Hematopoietic multipotent progenitor cell treated with erythropoietin and hydrocortisone succinate and interleukin-3 and kit ligand, for 4 days (in vitro differentiated cells): ENCODE data around the gene IL26.
"Not testable (repeated sequence)": the region's sequence is repeated elsewhere in the genome, so short reads cannot be mapped to it uniquely, and the experiment has no call there.

Source experiments
- DNase-seq: peaks from one replicate; pipeline ENCODE4 v3.0.0-alpha.2; 2015

The IL26 gene

GRCh38 chr12:68190301-68190700 lies 35.3 kb downstream of the IL26 start:
- DNase-seq: no peak

DNA sequence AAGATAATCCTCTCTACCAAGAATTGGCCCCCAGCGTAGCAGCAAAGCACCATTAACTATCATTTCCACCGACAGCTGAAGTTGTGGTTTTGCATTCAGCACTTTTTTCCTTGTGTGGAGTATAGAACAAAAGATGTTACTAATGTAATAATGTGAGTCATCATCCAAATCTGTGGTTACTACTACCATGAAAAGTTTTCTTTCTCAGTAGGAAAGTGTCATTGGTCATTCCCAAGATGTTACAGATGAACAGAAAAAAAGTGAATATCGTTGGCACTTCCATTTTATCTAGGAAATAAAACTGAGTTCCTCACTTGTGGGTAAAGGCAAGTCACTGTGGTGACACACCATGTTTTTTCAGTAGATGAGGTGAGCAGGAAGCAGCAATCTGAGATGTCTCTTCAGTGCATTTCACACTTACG lies 35.8 kb downstream of the IL26 start:
- peak; percentile 36 for DNase-seq

- DNase-seq: no peak
These were observed 40.0 kb downstream of the IL26 start for GRCh38 chr12:68185598-68185997.

DNA sequence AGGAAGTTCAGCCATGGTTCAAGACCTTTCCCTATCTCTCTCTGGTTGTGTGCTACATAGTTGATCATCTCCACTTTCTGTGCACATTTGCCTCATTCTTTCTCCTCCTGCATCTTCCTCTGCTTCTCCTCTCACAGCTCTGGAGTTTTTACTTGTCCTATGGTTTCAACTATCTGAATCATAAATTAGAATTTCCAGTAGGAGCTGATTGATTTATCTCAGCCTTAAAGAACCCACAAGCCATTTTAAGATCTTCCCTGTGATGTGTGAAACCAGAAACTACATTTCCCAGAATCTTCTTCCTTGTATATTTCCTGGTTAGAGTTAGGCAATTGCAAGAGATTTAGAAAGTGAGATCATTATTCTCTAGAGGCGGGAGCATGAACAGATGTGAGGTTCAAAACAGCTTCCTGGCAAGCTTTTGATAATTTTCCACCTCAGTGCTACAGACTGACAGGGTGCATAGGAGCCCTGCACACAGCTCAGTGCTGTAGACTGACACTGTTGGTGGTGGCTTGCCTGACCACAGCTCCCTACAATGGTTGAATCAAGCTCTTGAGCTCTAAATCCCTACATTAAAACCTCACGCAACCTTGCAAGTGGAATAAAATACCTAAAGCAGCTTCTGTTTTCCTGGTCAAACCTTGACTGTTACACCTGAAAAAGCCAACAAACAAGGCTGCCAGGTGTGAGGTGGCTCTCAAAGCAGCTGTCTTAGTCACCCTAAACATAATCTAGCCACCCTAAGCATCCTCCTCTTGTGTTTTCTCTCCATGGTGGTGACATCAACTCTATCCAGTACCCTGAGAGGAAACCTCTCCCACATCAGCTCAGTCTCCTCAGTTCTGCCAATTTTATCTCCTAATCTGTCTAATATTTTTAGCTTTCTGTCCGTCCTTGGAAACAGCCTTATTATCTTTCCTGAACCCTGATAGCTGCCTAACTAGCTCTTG lies 44.5 kb downstream of the IL26 start:
- peak; percentile 13 for DNase-seq

- no peak for DNase-seq
These were observed 46.7 kb downstream of the IL26 start for GRCh38 chr12:68178774-68179439.

DNA sequence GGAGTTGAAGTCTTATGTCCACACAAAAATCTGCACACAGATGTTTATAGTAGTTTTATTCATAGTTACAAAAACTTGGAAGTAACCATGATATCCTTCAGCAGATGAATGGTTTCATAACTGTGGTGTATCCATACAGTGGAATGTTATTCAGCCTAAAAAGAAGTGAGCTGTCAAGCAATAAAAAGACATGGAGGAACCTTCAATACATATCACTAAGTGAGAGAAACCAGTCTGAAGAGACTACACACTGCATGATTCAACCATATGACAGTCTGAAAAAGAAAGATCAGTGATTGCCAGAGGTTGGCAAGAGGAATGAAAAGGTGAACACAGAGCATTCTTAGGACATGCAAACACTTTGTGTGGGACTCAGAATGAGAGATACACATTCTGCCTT lies 47.4 kb downstream of the IL26 start:
- no peak for DNase-seq

DNA sequence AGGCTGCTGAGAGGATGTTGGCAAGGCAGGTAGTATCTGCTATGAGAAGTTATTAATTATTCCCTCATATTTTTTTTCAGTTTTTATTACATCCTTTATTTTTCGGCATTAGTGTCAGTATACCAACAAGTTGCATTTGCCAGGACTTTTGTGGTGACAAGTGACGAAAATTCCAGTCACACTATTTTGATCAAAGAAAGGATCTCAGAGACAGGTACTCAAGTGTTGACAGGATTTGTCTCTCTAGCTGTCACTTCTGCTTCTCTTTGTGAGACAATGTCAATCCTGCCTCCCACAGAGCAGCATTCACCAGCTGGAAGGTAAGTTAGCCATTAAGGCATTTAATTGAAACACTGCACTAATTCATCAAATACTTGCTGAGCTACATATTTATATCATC lies 48.0 kb downstream of the IL26 start:
- DNase-seq: no peak

DNA sequence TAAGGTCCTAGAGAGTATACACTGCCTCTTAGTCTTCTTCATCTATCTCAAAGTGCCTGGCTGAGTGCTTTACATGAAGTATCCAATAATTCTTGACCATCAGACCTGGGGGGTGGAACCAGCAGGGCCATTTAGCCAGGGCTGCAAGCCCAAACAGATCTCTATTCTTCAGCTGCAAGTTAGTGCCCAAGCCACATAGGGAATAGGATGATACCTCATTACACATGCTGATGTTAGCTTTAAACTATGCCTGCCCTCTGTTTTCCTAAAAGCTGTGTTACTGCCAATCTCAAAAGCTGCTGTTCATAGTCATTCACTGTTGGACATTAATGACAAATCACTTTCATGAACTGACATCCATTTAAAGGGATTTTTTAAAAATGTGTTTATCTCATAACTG lies 49.4 kb downstream of the IL26 start:
- no peak for DNase-seq

- DNase-seq: no peak
These were observed 50.0 kb downstream of the IL26 start for GRCh38 chr12:68175557-68176061.

DNA sequence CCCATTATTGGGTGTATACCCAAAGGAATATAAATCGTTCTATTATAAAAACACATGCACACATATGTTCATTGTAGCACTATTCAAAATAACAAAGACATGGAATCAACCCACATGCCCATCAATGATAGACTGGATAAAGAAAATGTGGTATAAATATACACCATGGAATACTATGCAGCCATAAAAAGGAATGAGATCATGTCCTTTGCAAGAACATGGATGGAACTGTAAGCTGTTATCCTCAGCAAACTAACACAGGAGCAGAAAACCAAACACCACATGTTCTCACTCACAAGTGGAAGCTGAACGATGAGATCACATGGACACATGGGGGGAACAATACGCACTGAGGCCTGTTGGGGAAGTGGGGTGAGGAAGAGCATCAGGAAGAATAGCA lies 50.8 kb downstream of the IL26 start:
- DNase-seq: not testable (repeated sequence)

DNA sequence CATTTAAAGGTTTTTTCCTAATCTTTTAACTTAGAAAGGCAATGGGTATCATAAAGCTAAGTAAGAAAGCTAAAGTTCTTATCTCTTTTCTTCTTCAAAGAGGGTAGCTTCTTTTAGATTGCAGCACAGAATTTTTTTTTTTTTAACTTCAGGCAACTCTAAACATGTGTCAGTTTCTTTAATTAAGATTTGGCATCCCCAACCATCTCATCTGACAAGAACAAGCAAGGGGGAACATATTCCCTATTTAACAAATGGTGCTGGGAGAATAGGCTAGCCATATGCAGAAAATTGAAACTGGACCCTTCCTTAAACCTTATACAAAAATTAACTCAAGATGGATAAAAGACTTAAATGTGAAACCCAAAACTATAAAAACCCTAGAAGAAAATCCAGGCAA lies 51.8 kb downstream of the IL26 start:
- no peak for DNase-seq

DNA sequence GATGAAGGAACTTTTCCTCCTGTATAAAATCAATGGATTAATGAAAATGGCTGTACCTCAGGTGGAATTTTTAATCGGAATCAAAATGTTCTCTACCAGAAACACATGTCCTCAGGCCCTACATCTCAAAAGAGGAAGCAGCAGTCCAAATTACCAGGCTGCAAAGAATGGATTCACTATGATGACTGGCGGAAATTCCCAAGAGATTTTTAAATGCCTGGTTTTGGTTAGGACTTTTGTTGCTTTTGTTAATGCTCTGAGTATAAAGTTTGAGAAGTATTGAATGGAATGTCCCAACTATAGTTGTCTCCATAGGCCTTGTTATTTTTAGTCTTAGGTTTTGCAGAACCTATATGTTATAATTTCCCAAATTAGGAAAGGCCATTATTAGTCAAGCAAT lies 54.9 kb downstream of the IL26 start:
- DNase-seq: no peak

DNA sequence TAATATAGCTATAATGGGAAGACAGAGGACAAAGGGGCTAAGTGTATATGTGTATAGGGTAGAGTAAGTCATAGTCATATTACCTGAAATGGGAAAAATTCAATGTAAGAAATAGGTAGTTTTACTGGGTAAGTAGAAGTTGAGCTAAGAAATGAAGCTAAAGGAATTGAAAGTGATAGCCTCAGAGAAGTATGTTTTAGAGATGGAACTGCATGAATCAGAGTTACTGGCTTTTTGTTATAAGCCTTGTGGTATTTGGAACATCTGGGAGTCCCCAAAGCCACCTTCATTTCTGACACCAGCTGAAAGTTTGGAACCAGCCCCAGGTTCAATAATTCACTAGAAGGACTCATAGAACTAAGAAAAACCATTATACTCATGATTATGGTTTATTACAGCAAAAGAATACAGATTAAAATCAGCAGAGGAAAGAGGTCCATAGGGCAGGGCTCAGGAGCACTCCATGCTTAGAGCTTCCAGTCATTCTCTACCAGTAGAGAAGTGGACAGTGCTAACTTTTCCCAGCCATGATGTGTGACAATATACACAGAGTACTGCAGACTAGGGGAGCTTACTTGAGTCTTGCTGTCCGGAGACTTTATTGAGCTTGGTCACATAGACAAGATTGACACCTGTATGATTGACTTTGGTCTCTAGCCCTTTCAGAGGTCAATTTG lies 56.3 kb downstream of the IL26 start:
- no peak for DNase-seq

DNA sequence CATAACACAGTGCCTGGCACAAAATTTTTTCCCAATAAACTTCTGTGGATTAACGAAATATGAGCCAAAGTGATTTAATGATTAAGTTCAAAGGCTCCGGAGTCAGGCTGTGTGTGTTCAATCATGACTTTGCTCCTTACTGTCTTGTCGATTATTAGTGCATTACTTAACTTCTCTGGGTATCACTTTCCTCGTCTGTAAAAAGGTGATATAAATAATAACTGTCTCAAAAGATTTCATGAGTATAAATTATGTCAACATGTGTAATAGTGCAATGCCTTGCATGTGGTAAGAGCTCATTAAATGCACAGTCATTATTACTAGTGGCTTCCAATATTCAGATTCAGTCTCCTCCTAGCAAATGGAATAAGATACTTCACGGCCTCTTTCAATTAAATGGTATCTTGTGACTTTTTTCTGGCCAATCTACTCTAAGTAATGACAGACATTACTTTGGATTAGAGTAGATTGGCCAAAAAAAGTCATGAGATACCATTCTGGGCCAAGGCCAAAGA lies 59.2 kb downstream of the IL26 start:
- DNase-seq: no peak

- DNase-seq: no peak
These were observed 62.0 kb downstream of the IL26 start for GRCh38 chr12:68163560-68164081.

DNA sequence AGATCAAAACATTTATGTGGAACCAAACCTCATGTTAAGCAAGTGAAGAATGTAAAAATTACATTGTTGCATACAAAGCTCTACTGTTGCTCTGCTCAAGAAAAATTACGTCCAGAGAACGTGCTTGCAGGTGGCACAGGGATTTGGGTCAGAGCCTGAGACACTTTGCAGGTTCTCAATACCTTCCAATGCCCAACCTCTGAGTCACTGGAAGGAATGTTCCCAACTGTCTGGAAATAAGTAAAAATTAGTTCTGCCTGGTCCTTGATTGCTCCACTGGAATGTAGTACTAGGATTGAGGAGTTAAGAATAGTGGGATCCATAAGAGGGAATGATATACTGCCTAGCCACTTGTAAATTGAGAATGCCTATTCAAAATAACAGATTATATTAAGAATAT lies 63.2 kb downstream of the IL26 start:
- DNase-seq: no peak

GRCh38 chr12:68159681-68160304 lies 65.8 kb downstream of the IL26 start, which contains the start of gene IFNG:
Gene IFNG (minus strand): TSS chr12:68159740. CDS start chr12:68159615, 125 bp downstream.
- DNase-seq: no peak

DNA sequence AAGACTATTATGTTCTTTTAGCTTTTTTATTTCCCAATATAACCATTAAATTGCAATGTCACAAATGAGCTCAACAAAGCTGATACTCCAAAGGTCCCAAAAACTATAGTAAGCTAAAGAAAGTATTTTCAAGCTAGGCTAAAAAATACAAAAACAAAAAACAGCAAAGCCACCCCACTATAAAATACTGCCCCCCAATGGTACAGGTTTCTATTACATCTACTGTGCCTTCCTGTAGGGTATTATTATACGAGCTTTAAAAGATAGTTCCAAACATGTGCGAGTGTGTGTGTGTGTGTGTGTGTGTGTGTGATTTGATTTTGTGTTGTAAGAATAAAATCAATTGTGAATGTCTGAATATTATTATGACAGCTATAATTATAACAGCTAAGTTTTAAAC lies 67.2 kb downstream of the IL26 start:
- peak; percentile 66 for DNase-seq

DNA sequence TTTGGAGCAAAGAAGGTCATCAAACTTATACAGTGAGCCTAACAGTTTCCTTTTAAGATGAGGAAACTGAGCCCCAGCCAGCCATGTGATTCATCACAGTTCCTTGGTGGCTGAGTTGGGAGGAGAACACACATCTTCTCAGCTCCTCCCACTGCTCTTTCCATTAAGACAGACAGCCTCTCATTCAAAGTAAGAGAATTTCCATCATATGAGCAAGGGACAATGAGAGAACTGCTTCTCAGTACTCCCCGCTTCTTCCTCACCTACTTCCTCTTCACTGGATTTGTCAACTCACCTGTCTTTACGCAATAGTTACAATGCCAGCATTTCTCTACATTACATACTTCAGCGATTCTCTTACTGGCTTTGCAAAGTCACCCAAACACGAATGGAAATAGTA lies 68.2 kb downstream of the IL26 start:
- no peak for DNase-seq

DNA sequence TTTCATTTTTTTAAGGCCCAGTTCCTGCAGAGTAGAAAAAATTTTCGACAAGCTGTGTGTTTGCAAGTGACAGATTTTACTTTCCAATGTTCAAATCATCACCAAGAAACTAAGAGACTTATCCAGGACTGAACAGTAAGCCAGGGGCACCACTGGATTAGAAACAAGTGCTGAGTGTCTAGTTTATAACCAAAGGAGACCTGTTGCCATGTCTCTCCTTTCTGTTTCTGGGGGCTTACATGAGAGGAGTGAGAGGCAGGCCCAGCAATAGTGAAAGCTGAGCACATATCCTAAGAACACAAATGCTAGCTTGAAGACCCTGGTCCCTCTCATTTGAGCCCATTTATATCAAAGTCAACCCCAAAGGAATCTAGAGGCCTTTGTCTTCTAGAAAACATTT lies 69.0 kb downstream of the IL26 start:
- no peak for DNase-seq

DNA sequence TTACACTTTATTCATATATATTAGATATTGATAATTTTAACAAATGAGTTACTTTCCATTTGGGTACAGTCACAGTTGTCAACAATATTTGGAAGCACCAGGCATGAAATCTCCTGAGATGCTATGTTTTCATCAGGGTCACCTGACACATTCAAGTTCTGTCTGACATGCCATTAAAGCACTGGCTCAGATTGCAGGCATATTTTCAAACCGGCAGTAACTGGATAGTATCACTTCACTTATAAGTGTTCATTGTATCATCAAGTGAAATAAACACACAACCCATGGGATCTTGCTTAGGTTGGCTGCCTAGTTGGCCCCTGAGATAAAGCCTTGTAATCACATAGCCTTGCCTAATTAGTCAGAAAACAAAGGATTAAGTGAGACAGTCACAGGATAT lies 70.8 kb downstream of the IL26 start:
- DNase-seq: no peak
